ENCODE results near the gene HLCS.

HLCS gene

DNA sequence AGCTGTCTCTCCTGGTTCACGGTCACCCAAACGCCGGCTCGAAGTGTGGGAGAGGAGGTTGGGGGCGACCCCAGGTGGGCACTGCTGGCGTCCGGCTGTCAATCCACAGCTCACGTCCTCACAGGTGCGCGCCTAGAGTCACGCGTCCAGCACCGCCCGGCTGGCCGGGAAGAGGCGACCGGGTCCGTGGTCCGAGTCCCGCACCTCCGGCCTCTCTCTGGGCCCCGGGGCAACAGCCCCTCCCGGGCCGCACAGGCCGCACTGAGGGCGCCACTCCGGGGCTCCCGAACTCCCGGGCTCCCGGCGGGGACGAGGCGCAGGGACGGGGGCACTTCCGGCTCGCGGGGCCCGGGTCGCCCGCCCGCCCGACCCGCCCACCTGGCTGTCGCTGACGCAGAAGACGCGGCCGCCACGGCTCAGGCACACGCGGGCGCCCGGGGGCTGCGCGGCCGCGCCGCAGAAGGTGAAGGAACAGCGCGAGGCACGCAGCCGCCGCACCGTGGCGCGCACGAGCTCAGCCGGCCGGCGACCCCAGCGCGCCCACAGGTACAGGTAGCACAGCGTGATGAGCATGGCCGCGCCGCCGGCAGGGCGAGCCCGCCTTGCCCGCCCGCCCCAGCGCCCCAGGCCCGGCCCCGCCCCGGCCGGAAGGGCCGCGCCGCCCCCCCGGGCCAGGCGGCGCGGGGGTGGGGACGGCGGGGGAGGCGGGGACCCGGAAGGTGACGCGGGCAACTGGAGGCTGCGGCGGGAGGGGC is at the start of gene HLCS (continued):
- TF ChIP-seq, protein P1, sequence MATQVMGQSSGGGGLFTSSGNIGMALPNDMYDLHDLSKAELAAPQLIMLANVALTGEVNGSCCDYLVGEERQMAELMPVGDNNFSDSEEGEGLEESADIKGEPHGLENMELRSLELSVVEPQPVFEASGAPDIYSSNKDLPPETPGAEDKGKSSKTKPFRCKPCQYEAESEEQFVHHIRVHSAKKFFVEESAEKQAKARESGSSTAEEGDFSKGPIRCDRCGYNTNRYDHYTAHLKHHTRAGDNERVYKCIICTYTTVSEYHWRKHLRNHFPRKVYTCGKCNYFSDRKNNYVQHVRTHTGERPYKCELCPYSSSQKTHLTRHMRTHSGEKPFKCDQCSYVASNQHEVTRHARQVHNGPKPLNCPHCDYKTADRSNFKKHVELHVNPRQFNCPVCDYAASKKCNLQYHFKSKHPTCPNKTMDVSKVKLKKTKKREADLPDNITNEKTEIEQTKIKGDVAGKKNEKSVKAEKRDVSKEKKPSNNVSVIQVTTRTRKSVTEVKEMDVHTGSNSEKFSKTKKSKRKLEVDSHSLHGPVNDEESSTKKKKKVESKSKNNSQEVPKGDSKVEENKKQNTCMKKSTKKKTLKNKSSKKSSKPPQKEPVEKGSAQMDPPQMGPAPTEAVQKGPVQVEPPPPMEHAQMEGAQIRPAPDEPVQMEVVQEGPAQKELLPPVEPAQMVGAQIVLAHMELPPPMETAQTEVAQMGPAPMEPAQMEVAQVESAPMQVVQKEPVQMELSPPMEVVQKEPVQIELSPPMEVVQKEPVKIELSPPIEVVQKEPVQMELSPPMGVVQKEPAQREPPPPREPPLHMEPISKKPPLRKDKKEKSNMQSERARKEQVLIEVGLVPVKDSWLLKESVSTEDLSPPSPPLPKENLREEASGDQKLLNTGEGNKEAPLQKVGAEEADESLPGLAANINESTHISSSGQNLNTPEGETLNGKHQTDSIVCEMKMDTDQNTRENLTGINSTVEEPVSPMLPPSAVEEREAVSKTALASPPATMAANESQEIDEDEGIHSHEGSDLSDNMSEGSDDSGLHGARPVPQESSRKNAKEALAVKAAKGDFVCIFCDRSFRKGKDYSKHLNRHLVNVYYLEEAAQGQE (tag by site-specific recombination; IDR thresholded peaks at IDR 0.05): no peak
- TF ChIP-seq ZNF600 (tag by site-specific recombination; IDR thresholded peaks at IDR 0.05) (peak; percentile 59), ZNF792 (tag by site-specific recombination; IDR thresholded peaks at IDR 0.05) (no peak), ZNF184 (tag by site-specific recombination; IDR thresholded peaks at IDR 0.05) (no peak), GFI1B (tag by site-specific recombination; IDR thresholded peaks at IDR 0.05) (no peak), ZNF132 (tag by site-specific recombination; IDR thresholded peaks at IDR 0.05; ENCODE audit: borderline replicate concordance) (no peak), ZNF530 (tag by site-specific recombination; IDR thresholded peaks at IDR 0.05; ENCODE audit: low read depth) (no peak), ZNF175 (tag by site-specific recombination; IDR thresholded peaks at IDR 0.05) (no peak), ZNF658 (tag by site-specific recombination; IDR thresholded peaks at IDR 0.05) (no peak), ZNF623 (tag by site-specific recombination; IDR thresholded peaks at IDR 0.05) (peak; percentile 16; the same call in 1 of the 2 replicates), ZNF701 (tag by site-specific recombination; IDR thresholded peaks at IDR 0.05) (no peak), ZNF426 (tag by site-specific recombination; IDR thresholded peaks at IDR 0.05) (no peak), ZNF76 (tag by site-specific recombination; IDR thresholded peaks at IDR 0.05; ENCODE audit: borderline replicate concordance, low read depth) (peak; percentile 54; the same call in 1 of the 2 replicates), ZSCAN23 (tag by site-specific recombination; IDR thresholded peaks at IDR 0.05) (no peak), ZNF121 (tag by site-specific recombination; IDR thresholded peaks at IDR 0.05) (0 out of 2 replicates have a peak, but pooled peaks have one; percentile 8), ZNF777 (tag by site-specific recombination; IDR thresholded peaks at IDR 0.05; ENCODE audit: borderline replicate concordance) (no peak)
- TF ChIP-seq, protein P2, sequence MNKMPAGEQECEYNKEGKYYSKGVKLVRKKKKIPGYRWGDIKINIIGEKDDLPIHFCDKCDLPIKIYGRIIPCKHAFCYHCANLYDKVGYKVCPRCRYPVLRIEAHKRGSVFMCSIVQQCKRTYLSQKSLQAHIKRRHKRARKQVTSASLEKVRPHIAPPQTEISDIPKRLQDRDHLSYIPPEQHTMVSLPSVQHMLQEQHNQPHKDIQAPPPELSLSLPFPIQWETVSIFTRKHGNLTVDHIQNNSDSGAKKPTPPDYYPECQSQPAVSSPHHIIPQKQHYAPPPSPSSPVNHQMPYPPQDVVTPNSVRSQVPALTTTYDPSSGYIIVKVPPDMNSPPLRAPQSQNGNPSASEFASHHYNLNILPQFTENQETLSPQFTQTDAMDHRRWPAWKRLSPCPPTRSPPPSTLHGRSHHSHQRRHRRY (tag by site-specific recombination; IDR thresholded peaks at IDR 0.05): no peak
- TF ChIP-seq, protein P3, sequence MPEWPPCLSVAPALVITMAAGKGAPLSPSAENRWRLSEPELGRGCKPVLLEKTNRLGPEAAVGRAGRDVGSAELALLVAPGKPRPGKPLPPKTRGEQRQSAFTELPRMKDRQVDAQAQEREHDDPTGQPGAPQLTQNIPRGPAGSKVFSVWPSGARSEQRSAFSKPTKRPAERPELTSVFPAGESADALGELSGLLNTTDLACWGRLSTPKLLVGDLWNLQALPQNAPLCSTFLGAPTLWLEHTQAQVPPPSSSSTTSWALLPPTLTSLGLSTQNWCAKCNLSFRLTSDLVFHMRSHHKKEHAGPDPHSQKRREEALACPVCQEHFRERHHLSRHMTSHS (tag by site-specific recombination; IDR thresholded peaks at IDR 0.05): no peak
- TF ChIP-seq, protein P4, sequence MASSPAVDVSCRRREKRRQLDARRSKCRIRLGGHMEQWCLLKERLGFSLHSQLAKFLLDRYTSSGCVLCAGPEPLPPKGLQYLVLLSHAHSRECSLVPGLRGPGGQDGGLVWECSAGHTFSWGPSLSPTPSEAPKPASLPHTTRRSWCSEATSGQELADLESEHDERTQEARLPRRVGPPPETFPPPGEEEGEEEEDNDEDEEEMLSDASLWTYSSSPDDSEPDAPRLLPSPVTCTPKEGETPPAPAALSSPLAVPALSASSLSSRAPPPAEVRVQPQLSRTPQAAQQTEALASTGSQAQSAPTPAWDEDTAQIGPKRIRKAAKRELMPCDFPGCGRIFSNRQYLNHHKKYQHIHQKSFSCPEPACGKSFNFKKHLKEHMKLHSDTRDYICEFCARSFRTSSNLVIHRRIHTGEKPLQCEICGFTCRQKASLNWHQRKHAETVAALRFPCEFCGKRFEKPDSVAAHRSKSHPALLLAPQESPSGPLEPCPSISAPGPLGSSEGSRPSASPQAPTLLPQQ (tag by site-specific recombination; IDR thresholded peaks at IDR 0.05): peak; percentile 63
- TF ChIP-seq, protein P5, sequence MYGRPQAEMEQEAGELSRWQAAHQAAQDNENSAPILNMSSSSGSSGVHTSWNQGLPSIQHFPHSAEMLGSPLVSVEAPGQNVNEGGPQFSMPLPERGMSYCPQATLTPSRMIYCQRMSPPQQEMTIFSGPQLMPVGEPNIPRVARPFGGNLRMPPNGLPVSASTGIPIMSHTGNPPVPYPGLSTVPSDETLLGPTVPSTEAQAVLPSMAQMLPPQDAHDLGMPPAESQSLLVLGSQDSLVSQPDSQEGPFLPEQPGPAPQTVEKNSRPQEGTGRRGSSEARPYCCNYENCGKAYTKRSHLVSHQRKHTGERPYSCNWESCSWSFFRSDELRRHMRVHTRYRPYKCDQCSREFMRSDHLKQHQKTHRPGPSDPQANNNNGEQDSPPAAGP (tag by site-specific recombination; IDR thresholded peaks at IDR 0.05): peak; percentile 66; the same call in 1 of the 2 replicates
- TF ChIP-seq, protein P6, sequence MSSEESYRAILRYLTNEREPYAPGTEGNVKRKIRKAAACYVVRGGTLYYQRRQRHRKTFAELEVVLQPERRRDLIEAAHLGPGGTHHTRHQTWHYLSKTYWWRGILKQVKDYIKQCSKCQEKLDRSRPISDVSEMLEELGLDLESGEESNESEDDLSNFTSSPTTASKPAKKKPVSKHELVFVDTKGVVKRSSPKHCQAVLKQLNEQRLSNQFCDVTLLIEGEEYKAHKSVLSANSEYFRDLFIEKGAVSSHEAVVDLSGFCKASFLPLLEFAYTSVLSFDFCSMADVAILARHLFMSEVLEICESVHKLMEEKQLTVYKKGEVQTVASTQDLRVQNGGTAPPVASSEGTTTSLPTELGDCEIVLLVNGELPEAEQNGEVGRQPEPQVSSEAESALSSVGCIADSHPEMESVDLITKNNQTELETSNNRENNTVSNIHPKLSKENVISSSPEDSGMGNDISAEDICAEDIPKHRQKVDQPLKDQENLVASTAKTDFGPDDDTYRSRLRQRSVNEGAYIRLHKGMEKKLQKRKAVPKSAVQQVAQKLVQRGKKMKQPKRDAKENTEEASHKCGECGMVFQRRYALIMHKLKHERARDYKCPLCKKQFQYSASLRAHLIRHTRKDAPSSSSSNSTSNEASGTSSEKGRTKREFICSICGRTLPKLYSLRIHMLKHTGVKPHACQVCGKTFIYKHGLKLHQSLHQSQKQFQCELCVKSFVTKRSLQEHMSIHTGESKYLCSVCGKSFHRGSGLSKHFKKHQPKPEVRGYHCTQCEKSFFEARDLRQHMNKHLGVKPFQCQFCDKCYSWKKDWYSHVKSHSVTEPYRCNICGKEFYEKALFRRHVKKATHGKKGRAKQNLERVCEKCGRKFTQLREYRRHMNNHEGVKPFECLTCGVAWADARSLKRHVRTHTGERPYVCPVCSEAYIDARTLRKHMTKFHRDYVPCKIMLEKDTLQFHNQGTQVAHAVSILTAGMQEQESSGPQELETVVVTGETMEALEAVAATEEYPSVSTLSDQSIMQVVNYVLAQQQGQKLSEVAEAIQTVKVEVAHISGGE (tag by site-specific recombination; conservative IDR thresholded peaks at IDR 0.05; ENCODE audit: low read depth): peak; percentile 76
- TF ChIP-seq, protein P7, sequence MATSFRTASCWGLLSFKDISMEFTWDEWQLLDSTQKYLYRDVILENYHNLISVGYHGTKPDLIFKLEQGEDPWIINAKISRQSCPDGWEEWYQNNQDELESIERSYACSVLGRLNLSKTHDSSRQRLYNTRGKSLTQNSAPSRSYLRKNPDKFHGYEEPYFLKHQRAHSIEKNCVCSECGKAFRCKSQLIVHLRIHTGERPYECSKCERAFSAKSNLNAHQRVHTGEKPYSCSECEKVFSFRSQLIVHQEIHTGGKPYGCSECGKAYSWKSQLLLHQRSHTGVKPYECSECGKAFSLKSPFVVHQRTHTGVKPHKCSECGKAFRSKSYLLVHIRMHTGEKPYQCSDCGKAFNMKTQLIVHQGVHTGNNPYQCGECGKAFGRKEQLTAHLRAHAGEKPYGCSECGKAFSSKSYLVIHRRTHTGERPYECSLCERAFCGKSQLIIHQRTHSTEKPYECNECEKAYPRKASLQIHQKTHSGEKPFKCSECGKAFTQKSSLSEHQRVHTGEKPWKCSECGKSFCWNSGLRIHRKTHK (tag by site-specific recombination; IDR thresholded peaks at IDR 0.05): no peak
